Measurements from ENCODE around the gene SLBP. TPM values are rescaled to one million over a fixed set of nuclear protein-coding genes. Genes with fewer than 3 reads are reported as not detected.

The SLBP gene
- 92.3 and 102 TPM in 2 replicates for total RNA-seq (2014; rRNA removed; shearing (Covaris generic))

DNA sequence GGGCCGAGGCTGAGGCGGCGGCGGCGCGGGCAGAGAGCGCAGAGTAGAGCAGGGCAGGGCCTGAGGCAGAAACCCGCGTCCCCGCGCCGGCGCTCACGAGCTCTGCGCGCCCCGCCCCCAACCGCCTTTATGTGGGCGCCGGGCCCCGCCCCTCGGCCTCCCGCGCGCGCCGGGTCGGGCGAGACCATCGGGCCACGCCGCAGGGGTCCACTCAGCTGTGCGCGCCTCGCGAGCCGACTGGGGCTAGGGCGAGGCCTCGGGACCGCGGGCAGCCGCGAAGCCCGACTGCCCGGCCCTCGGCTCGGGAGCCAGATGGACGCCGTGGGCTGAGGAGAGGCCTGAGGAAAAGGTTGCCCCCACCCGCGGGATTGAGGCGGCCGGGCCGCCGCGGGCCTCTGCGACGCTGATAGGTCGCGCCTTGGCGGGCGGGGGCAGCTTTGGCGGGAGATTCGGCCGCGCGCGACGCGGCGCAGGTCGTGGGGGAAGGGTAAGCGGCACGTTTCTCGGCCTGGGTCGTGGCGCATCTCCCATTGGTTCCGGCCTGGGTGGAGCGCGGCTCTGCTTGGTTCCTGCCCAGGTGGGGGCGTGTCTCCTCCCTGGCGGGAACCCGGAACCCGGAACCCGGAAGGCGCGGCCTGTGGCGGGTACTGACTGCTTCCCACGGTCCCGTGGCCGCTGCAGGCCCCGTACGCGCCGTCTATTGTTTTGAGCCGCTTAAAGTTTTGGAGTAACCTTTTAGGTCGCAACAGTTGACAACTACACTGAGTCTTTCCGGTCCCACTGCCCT is at the start of gene SLBP:
Gene SLBP (minus strand): TSS at position 104 of the 787 bp plus-strand sequence. CDS start 131 bp downstream, outside the sequence.
- Histone ChIP-seq H3K36me3 (peaks cover 33% of the 10 kb centered on the region), H3K4me3 (peak within 1 kb of the TSS; percentile 86), H3K27ac (peak within 1 kb of the TSS; percentile 100), H3K27me3 (replicated peaks) (no peaks in the 10 kb centered on the region), H3K9me3 (replicated peaks) (no peaks in the 10 kb centered on the region), H3K4me1 (replicated peaks) (peaks cover 7% of the 10 kb centered on the region; the same call in 1 of the 2 replicates)
- DNase-seq (ENCODE audit: low read depth in 1 of 2, low spot score in 2 of 2) = peak; percentile 92

DNA sequence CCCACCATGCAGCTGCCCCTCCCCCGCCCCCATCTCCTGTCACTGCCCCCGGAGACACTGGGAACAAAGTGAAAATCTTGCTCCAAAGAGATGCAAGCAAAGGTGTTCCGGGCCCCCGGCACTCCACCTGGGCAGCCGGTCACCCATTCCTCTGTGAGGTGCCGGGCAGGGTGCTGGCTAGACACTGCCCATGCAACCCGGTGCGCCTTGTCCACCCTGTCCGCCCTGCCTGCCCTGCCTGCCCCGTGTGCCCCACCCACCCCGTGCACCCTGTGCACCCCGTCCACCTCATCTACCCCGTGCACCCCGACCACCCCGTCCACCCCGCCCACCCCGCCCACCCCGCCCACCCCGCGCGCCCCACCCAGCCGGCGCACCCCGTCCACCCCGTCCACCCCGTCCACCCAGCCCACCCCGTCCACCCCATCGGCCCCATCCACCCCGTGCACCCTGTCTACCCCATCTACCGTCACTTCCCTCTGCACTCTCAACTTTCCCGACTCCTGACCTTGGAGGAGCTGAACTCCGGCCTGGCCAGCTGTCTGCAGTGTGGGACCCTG is 49.1 kb upstream of the SLBP start:
- Histone ChIP-seq H3K36me3 (no peaks in the 10 kb centered on the region), H3K27me3 (replicated peaks) (no peaks in the 10 kb centered on the region), H3K9me3 (replicated peaks) (no peaks in the 10 kb centered on the region), H3K4me1 (replicated peaks) (peaks cover 4% of the 10 kb centered on the region), H3K4me3 (no peak overlapping the region), H3K27ac (no peak overlapping the region)
- DNase-seq (ENCODE audit: low read depth in 1 of 2, low spot score in 2 of 2) = no peak

DNA sequence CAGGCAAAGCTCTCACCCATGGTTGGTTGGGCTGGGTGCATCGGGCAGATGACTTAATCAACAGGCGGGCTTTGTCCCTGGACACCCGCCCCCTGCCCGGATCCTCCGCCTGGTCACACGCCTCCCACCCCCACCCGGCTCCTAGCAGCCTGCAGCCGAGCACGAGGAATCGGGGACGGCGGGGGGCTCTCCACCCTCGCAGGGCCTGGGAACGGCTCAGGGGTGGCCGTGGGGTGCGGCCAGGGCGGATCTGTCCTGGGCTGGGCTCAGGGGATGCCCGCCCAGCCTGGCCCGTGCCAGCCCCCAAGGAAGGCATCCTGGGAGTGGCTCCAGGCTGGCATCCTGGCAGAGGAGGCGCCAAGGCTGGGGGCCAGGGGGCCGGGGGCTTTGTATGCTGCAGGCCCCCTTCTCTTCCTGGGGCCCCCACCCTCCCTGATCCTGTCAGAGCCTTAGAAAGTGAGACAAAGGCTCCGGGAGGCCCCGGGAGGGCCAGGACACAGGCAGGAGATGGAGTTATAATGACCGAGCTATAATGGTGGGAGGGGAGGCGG is 48.5 kb upstream of the SLBP start:
- H3K27ac ChIP-seq = no peak overlapping the region
- DNase-seq (ENCODE audit: low read depth in 1 of 2, low spot score in 2 of 2) = no peak
- no peak overlapping the region for H3K4me3 ChIP-seq

GRCh38 chr4:1759818-1760223 is 47.7 kb upstream of the SLBP start:
- Histone ChIP-seq H3K36me3 (no peaks in the 10 kb centered on the region), H3K27ac (no peak overlapping the region), H3K9me3 (replicated peaks) (no peaks in the 10 kb centered on the region), H3K4me1 (replicated peaks) (peaks cover 4% of the 10 kb centered on the region), H3K4me3 (no peak overlapping the region), H3K27me3 (replicated peaks) (no peaks in the 10 kb centered on the region)
- no peak for DNase-seq (ENCODE audit: low read depth in 1 of 2, low spot score in 2 of 2)

More for the DNA sequence above, 48.5 kb upstream of the SLBP start:
- Histone ChIP-seq H3K27me3 (replicated peaks) (no peaks in the 10 kb centered on the region), H3K9me3 (replicated peaks) (no peaks in the 10 kb centered on the region), H3K4me1 (replicated peaks) (peaks cover 4% of the 10 kb centered on the region), H3K36me3 (no peaks in the 10 kb centered on the region)

GRCh38 chr4:1759170-1759817 is 47.2 kb upstream of the SLBP start:
- H3K4me3 ChIP-seq = no peak overlapping the region
- H3K36me3 ChIP-seq = no peaks in the 10 kb centered on the region
- no peak overlapping the region for H3K27ac ChIP-seq
- H3K4me1 ChIP-seq (replicated peaks) = peaks cover 4% of the 10 kb centered on the region
- no peak for DNase-seq (ENCODE audit: low read depth in 1 of 2, low spot score in 2 of 2)
- no peaks in the 10 kb centered on the region for H3K27me3 ChIP-seq (replicated peaks)
- no peaks in the 10 kb centered on the region for H3K9me3 ChIP-seq (replicated peaks)

- H3K9me3 ChIP-seq (replicated peaks) = no peaks in the 10 kb centered on the region
- no peaks in the 10 kb centered on the region for H3K4me1 ChIP-seq (replicated peaks)
- no peaks in the 10 kb centered on the region for H3K27me3 ChIP-seq (replicated peaks)
- H3K4me3 ChIP-seq = no peak overlapping the region
- no peak overlapping the region for H3K27ac ChIP-seq
- no peak for DNase-seq (ENCODE audit: low read depth in 1 of 2, low spot score in 2 of 2)
- no peaks in the 10 kb centered on the region for H3K36me3 ChIP-seq
Observed at GRCh38 chr4:1758306-1759121, 46.4 kb upstream of the SLBP start.

DNA sequence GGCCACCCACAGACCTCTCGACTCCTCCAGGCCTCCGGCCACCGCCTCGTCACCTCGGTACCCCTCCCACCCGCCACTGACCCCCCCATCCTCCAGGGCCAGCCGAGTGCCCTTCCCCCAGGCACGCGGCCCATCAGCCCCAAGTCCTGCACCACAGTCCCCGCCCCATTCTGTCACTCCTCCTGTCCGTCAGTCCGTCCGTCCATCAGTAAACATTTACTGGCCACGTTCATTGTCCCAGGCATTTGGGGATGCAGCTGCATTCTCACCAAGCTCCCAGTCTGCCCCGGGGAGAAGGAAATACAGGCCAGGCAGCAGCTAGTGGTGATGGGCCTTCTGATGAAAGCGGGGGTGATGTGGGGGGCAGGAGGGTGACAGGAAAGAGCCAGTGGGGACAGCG is 45.7 kb upstream of the SLBP start:
- Histone ChIP-seq H3K4me3 (no peak overlapping the region), H3K9me3 (replicated peaks) (no peaks in the 10 kb centered on the region), H3K27ac (no peak overlapping the region), H3K4me1 (replicated peaks) (no peaks in the 10 kb centered on the region), H3K27me3 (replicated peaks) (no peaks in the 10 kb centered on the region), H3K36me3 (no peaks in the 10 kb centered on the region)
- no peak for DNase-seq (ENCODE audit: low read depth in 1 of 2, low spot score in 2 of 2)

GRCh38 chr4:1756893-1757779 is 45.0 kb upstream of the SLBP start:
- DNase-seq (ENCODE audit: low read depth in 1 of 2, low spot score in 2 of 2) = no peak
- Histone ChIP-seq H3K4me3 (no peak overlapping the region), H3K27ac (no peak overlapping the region), H3K9me3 (replicated peaks) (no peaks in the 10 kb centered on the region), H3K27me3 (replicated peaks) (no peaks in the 10 kb centered on the region), H3K36me3 (no peaks in the 10 kb centered on the region), H3K4me1 (replicated peaks) (no peaks in the 10 kb centered on the region)

- DNase-seq (ENCODE audit: low read depth in 1 of 2, low spot score in 2 of 2) = no peak
Observed at GRCh38 chr4:1756079-1756478, 44.0 kb upstream of the SLBP start.

DNA sequence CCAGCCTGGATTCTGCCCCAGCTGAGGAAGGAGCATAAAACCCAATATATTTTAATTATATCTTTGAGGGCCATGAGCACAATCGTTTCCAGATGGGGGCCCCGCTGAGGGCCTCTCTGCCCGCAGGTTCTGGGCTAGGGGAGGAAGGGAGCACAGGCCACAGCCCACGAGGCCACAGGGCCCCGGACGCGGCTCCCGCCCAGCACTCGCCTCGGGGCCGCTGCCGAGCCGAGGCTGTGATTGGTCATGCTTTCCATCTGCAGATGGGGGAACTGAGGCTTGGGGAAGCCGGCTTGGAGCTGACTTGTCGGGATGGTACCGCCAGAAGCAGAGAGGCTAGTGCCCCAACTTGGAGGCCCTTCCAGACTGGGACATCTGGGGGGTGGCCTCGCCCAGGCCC is 43.2 kb upstream of the SLBP start:
- no peaks in the 10 kb centered on the region for H3K27me3 ChIP-seq (replicated peaks)
- H3K4me1 ChIP-seq (replicated peaks) = no peaks in the 10 kb centered on the region
- H3K36me3 ChIP-seq = no peaks in the 10 kb centered on the region
- no peak overlapping the region for H3K4me3 ChIP-seq
- H3K9me3 ChIP-seq (replicated peaks) = no peaks in the 10 kb centered on the region
- H3K27ac ChIP-seq = no peak overlapping the region
- DNase-seq (ENCODE audit: low read depth in 1 of 2, low spot score in 2 of 2) = no peak

More at GRCh38 chr4:1756079-1756478, 44.0 kb upstream of the SLBP start:
- Histone ChIP-seq H3K9me3 (replicated peaks) (no peaks in the 10 kb centered on the region), H3K27ac (no peak overlapping the region), H3K27me3 (replicated peaks) (no peaks in the 10 kb centered on the region), H3K4me3 (no peak overlapping the region), H3K36me3 (no peaks in the 10 kb centered on the region), H3K4me1 (replicated peaks) (no peaks in the 10 kb centered on the region)

- Histone ChIP-seq H3K36me3 (no peaks in the 10 kb centered on the region), H3K27me3 (replicated peaks) (no peaks in the 10 kb centered on the region), H3K27ac (no peak overlapping the region), H3K9me3 (replicated peaks) (no peaks in the 10 kb centered on the region), H3K4me1 (replicated peaks) (no peaks in the 10 kb centered on the region), H3K4me3 (no peak overlapping the region)
- no peak for DNase-seq (ENCODE audit: low read depth in 1 of 2, low spot score in 2 of 2)
Observed at GRCh38 chr4:1754336-1754735, 42.2 kb upstream of the SLBP start.

DNA sequence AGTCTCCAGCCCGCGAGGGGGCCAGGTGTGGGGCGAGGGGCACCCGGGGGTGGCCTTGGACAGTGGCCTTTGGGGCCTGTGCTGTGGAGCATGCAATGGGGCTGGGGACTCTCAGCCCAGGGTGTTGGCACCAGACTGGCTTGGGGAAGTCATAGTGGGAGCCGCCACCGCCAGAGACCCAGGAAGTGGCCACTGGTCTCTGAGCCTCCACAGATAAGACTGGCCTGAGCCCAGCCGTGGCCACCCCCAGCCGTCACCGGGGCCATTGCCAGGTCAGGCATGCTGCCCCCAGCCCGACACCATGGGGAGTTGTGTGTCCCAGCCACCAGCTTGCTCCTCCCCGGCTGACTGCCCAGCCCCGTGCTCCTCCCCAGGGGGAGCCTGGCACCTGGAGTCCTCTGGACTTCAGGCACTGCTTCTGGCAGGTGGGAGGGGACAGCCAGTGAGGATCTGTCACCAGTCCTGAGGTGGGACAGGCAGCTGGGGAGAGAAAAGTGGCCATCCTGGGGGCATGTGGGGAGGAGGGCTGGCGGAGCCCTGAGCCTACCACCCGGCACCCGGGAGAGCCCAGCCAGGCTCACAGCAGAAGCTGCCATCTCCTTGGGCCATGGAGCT is 41.7 kb upstream of the SLBP start:
- no peak for DNase-seq (ENCODE audit: low read depth in 1 of 2, low spot score in 2 of 2)
- H3K4me3 ChIP-seq = no peak overlapping the region
- no peak overlapping the region for H3K27ac ChIP-seq
- no peaks in the 10 kb centered on the region for H3K4me1 ChIP-seq (replicated peaks)
- H3K27me3 ChIP-seq (replicated peaks) = no peaks in the 10 kb centered on the region
- no peaks in the 10 kb centered on the region for H3K36me3 ChIP-seq
- no peaks in the 10 kb centered on the region for H3K9me3 ChIP-seq (replicated peaks)

Data from SJSA1 (cell line).